ENCODE data around the gene WHRN.

The WHRN gene

DNA sequence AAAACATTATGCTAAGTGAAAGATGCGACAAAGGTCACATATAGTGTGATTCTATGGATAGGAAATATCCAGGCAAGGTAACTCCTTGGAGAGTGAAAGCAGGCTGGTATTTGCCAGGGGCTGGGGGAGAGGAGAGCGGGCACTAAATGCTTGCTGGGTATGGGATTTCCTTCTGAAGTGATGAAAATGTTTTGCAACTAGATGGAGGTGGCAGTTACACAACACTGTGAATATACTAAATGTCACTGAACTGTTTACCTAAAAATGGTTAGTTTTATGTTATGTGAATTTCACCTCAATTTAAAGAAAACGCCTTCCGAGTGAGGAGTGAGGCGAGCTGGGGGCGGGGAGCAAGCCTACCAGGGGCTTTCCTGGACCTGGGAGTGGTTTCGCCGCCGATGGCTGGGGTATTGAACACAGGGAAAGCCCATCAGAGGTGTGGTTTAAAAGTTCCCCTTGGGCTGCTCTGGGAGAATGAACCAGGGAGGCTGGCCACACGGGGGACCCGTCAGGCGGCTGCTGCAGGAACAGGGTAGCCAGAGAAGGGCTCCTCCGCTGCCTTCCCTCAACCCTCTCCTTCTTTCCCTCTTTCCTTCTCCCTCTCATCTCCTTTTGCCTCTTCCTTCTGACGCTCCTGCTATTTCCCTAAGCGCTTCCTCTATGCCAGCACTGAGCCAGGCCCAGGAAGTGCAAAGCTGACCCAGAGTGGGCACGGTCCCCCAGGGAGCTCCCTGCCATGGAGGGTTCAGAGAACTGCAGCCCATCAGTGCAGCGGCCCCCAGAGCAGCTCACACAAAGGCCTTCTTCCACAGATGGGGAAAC lies 122.4 kb downstream of the WHRN start:
- no peak for DNase-seq (ENCODE audit: low read depth)

DNA sequence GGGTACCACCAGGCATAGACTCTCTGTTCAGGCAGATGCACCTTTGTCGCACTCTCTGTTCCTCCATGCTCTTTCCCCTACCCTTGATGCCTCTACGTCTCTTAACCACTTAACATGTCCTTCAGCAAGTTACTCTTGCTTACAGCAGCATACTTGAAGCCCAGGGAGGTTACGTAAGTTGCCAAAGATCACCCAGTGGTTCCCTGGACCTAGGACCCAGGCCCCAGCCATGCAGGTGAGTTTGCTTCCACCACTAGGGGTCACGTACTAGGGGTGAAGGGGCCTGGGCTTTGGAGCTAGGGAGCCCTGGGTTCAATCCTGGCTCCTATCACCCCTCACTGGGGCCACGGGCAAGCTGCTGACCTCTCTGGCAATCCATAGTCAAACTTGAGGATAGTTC lies 126.4 kb downstream of the WHRN start:
- no peak for DNase-seq (ENCODE audit: low read depth)

DNA sequence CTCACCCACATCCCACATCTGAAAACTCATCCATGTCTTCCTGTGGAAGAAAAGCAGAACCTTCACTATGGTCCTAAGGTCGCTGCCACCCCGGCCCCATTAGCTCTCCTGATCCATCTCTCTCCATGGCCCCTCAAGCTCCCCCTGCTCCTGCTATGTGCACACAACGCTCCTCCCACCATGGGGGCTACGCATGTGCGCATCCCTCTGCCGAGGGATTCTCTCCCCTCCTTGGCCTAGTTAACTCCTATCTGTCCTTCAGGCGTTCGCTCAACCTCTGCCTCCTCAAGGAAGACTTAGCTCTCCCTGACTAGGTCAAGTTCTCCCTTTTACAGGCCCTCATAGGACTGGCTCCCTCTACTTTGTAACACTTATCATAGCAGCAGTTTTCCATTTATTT lies 127.3 kb downstream of the WHRN start:
- DNase-seq (ENCODE audit: low read depth), result no peak

DNA sequence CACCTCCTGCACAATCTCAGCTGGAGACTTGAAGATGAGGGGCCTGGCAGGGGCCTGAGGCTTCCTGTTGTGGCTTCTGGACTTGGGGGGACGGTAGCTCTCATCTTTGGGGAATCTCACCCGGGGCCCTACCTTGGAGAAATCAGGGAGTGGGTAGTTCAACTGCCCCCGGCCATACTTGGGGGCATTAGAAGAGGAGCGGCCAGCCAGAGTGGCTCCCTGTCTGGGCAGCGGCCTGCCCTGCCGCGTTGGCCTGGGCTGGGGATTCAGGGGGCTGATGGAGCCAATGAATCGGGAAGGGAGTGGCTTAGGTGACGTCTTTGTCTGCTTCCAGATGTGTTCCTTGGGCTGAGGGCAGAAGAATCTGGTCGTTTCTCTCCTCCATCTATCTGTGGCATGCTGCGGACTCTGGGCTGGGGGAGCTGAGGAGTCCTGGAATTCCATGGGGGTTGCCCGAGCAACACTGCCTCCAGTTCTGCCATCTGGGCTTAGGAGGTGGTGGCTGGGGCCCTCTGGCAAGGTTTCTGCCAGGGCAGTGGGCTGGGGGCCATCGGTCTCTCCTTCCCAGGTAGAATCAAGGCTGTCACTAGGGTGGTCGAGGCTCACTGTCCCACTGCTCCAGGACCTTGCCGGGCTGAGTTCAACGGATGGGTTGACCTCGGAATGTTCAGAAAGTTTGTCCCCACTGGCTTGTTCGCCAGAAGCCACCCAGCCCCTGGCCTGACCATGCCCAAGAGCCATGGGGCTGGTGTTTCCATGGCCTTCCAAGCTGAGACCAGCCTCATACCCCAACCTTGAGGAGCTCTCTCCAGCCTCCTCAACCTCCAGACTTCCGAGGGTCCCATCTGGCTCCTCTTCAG lies 128.5 kb downstream of the WHRN start:
- DNase-seq (ENCODE audit: low read depth), result no peak

DNA sequence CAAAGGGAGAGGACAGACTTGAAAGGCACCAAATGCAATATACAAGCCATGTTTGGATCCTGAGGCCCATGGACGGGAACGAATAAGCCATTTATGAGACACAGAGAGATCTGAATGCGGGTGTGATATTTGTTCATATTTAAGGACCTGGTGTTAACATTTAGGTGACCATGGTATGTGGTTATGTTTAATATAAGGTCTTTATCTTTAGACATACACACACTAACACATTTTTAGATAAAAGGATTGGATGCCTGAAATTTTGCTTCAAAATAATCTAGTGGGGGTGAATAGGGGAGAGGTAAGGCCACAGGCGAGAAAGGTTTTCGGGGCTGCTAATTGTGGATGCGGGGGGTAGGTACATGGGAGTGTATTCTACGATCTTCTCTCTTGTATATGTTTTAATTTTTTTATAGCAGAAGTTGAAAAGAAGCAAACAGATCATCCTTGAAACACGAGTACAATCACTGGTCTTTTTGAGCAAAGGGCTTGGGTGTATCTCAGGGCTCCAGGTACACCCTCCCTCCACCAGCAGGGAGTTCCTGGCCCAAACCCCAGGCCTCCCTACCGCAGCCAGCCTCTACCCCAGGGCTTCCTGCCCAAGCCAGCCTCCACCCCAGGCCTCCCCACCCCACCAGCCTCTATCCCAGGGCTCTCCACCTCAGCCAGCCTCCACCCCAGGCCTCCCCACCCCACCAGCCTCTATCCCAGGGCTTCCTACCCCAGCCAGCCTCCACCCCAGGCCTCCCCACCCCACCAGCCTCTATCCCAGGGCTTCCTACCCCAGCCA lies 129.7 kb downstream of the WHRN start:
- no peak for DNase-seq (ENCODE audit: low read depth)

DNA sequence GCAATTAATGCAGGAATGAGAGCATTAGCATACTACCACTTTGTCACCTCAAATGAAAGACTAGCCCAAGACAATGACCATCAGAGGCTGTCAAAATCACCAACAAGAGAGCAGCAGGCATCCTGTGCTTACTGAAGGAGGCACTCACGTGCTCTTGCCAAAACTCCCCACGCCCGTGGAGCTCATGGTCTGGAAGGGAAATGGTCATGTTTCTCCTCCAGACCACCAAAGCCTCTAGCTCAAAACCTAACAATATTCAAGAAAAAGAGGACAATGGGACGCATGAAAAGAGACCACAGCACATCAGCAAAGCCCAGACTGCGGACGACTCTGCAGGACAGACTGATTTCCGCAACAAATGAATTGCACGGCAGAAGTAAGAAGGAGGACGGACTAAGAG lies 130.3 kb downstream of the WHRN start:
- DNase-seq (ENCODE audit: low read depth), result no peak

DNA sequence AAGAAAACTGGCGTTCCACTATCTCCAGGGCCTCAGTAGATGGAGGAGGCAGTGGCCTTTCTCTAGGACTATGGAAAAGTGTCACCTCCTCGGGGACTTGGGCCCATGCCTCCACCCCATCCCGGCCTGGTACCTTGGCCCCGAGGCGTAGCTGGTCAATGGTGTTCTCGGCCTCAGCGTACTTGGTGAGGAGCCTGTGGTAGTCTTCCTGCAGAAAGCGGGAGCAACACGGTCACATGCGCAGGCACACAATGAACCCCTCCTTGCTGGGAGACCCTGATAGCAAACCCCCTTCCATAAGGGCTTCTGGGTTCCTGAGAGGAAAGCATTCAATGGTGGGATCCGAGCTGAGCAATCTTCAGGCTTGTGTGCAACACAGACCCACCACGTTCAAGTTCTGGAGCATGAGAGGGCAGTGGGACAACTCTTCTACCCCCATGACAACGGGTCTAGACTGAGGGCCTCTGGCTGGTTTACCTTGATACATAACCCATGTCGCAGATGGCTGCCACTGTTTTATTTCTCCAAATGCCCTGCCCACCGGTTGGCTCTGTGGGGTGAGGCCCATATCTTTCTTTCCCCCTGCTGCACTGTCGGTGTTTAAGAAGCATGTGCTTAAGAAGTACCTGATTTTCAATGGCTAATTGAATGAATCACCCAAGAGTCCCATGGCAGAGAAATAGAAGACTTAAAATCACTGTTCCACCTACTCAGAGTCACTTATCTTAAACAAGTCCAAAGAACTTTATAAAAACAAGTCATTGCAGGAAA lies 131.1 kb downstream of the WHRN start:
- DNase-seq (ENCODE audit: low read depth), result no peak

DNA sequence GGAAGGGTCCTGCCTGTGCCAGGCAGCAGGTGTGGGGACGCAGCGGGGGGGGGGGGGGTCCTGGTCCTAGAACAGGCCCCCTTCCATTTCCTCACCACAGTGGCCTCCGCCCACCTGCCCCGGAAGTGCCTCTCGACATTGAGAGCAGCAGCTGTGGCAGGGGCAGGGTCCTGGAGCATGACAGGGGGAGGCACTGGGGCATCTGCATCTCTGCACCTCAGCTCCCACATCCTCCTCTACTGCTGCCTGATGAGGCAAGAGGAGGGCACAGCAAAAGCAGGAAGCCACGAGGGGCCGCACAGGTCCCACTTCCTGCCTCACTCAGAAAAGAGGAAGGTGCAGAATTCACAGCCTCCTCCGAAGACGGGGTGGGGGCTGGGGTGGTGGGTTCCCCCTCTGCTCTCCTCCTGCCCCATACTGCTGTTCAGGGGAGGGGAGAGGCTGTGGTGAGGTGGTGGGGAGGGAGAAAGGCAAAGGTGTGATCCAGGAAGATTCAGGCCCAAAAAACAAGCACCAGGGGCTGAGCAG lies 132.3 kb downstream of the WHRN start:
- no peak for DNase-seq (ENCODE audit: low read depth)

DNA sequence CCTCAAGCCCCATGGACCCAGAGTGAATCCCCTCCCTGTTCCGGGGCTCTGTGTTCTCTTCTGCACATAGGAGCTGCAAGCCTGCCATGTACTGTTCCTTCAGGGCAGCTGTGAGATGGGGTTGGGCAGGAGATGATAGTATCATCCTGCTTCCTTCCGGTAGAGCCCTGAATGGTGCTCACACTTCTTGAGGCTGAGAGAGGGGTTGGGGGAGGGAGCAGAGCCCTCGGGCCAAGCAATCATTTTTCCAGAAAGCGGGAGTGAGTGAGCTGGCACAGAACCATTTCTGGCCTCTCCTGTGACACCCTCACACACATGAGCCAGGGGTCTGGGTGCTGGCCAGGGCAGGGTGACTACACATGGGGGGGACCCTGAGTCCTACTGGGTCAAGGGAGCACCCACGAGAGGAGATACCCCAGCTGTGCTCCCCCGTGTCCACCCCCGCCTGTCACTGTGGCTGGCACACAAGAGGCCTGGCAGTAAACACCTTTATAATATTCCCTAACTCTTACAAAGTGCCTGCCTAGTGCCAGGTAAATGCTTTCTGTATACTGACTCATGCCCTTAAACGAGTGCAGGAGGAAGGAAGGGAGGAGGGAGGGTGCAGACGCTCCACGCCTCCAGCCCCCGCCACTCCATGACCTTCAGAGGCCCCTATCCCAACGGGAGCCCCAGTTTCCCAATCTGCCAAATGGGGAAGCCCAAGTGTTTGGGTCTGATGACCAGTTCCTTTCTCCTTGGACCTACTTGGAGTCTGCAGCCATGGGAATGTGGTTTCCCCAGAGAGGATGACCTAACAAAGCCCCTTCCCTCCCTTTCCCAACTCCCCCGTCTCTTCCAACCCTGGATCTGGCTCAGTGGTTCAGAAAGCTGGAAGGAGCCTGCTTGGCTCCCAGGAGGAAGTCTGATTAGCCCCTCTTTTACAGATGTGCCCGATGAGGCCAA lies 133.0 kb downstream of the WHRN start:
- DNase-seq (ENCODE audit: low read depth), result peak; percentile 75

DNA sequence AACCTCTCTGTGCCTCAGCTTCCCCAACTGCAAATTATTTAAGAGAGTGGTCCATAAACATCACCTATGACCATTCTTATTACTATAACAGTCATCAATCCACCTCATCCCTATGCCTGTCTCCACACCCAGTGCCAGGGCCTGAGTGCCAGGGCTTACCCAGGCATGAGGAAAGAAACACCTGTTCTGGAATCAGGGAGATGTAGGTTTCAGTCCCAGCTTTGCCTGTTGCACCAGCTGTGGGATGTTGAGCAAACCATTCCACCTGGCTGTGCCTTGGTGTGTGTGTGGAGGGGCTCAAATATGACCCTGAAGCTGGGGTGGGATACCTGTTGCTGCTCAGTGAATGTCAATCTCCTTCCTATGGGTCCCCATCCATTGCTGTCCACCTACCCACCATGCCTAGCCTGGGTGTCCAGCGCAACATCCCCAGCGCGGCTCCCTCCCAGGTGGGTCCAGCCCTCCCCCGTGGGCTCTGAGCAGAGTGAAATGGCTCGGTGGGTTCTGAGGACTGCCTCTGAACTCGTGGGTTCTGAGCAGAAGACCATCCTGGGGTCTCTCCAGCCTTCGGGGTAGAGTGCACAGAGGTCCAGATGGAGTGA lies 133.8 kb downstream of the WHRN start:
- DNase-seq (ENCODE audit: low read depth), result no peak

DNA sequence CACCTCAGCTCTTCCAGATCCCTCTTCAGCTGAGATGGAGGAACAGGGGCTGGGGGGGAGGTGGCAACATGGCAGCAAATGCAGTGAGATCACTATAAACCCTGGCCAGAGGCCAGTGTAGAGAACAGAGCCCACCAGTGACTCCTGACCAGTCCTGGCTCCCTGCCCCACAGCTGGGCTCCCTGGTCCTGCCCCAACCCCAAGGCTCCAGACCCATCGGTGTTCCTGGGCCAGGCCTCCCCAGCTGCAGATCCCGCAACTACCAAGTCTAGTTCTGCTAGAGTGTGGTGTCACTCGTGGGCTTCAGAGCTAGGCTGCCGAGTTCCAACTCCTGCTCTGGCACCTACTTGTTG lies 134.3 kb downstream of the WHRN start:
- DNase-seq (ENCODE audit: low read depth), result no peak

DNA sequence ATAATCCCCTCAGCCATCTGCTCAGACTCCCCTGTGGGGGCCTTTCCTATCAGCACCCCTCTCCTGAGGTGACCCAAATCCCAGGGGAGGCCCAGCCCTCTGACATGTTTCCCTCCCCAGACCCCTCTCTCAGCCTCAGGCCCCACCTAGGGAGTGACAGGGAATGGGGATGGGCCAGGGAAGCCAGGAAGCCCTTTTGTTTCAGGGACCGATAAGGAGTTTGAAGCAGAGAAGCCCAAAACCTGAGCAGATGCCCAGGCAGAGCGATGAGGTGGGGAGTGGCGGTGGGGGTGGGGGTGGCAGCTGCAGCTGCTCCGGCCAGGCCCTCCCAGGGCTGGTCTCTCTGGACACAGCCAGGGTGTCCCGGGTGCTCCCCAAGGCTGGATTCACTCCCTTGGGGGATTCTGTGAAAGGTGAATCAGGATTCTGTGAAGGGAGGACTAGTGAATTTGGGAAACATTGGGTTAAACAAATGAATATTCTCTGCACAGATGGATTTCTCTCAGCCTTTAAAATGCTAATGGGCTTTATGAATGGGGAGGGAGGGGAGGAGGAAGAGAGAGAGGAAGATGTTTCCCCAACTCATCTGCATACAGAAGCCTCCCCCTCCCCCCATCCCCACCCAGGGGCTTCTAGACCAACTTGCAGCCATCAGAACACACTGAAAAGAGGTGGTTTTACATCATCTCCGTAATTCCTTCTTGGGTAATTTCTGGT lies 134.9 kb downstream of the WHRN start:
- no peak for DNase-seq (ENCODE audit: low read depth)

DNA sequence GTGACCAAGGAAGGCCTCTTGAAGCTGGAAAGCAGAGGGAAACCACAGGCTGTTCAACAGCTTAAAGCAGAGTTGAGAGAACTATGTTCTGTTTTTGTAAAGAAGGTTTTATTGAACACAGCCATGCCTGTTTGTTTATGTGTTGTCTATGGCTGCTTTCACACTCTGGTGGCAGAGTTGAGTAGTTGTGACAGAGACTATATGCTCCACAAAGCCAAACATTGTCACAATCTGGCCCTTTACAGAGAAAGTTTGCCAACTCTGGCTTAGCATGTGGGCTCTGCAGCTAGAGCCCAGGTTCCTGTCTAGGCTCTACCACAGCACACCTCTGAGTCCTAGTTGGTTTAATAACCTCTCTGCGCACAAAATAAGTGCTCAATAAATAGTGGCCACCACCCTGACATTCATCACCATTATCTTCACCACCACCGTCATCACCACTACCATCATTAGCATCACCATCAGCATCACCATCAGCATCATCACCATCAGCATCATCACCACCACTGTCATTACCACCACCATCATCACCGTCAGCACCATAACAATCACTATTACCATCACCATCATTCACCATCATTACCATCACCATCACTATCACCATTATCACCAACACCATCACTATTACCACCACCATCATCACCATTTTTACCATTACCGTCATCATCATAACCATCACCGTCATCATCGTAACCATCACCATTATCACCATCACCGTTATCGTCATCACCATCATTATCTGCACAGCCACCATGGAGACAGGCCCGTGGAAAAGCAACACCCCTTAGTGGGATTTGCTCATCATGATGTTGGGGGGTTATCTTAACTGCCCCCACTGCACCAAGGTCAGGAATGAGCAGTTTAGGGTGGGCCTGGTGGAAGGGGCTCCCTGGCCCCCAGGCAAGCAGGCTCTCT lies 135.8 kb downstream of the WHRN start:
- no peak for DNase-seq (ENCODE audit: low read depth)

DNA sequence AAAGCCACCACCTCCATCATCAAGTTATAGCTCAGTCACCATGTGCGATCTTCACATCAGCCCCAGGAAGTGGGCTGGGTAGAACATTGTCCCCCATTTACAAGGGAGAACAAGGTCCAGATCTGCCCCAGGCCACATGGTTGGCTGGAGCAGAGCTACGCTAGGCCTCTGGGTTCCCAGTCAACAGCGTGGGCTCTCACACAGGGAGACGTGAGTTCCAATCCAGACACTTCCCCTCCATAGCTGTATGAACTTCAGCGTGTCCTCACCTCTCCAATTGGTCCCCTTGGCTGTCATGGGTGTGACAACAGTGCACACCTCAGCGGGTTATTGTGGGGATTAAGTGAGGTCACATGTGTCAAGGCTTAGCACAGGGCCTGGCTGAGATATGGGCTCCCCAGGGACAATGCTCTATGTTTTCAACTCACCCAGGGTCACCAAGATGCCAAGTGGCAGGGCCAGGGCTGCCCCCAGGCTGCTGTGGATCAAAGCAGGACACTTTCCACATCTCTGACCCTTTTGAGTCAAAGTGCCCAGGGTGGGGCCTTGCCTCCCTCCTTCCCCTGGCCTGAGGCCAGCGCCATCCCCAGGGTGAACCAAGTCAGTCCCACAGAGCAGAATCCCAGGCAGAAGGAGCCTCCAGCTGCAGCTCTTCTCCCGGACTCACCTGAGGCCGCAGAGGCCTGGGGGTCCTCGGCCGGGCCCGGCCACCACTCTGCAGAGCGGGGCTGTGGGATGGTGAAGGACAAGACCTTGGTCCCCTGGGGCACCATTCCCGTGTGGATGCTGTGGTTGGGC lies 137.3 kb downstream of the WHRN start:
- DNase-seq (ENCODE audit: low read depth), result no peak

DNA sequence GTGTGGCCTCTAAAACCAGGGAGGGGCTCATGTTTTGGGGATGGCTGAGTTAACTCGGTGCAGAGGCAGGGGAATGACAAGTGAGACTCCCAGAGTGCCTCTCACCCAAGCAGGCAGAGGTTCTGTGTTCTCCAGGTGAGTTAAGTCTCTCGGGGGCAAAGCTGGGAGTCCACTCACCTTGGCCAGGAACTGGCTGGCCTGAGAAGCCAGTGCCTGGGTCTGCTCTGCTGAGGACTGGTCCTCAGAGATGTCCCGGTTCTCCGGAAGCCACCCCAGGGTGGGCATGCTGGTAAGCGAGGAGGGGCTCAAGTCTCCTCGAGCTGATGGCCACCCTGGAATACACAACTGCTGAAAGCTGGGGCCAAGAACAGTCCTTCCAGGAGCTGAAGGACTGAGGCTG lies 137.9 kb downstream of the WHRN start:
- no peak for DNase-seq (ENCODE audit: low read depth)

DNA sequence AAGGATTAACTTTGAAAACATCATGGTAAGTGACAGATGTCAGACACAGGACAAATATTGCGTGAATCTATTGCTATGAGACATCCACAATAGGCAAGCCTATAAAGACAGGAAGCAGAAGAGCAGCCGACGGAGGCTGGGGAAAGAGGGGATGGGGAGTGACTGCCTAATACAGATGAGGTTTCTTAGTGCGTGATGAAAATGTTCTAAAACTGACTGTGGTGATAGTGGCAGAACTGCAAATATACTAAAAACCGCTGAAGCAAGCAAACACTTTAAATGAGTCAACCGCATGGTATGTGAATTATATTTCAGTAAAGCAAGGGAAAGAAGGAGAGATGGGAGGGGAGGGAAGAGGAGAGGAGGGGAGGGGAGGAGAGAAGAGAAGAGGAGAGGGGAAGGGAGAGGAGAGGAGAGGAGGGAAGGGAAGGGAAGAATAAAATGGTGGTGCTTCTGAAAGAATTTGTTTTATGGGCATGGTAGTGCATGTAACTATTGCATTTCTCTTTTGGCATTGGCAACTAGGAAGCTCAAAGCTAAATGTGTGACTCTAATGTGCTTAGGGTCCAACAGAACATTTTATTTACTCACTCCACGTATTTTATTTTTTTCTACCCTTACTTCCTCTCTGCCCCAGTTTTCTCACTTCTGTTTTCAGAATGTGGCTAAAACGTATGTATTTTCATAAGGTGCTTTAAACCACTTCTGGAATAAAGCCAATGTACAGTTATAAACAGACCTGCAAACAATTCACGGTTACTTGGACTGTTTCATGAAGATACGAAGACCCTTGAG lies 138.7 kb downstream of the WHRN start:
- peak; percentile 95 for DNase-seq (ENCODE audit: low read depth)

DNA sequence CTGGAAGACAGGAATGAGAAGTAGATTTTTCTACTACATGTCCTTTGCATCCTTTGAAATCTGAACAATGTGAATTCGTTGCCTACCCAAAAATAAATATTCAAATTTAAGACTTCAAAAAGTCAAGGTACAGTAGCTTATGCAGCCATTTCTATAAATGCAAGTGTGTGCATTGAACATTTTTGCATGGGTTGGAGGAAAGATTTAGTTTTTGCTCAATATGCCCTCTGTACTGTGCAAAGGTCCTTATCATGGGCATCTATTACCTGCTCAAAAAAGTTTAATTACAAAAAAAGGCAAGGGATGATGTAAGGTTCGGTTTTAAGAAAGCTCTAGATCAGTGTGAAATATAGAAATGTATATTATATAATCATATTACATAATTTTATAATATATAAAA lies 140.1 kb downstream of the WHRN start:
- DNase-seq (ENCODE audit: low read depth), result no peak

All from amniotic epithelial cell (primary cell).